Fibroblast of gingiva (primary cell): ENCODE data around the gene SIGLEC6.

Experiments used
- DNase-seq: peaks from one replicate; pipeline ENCODE4 v3.0.0-alpha.2; 2011; ENCODE audit warnings: low read depth

The SIGLEC6 gene

GRCh38 chr19:51548213-51548651 lies 16.8 kb upstream of the SIGLEC6 start:
- DNase-seq: no peak

DNA sequence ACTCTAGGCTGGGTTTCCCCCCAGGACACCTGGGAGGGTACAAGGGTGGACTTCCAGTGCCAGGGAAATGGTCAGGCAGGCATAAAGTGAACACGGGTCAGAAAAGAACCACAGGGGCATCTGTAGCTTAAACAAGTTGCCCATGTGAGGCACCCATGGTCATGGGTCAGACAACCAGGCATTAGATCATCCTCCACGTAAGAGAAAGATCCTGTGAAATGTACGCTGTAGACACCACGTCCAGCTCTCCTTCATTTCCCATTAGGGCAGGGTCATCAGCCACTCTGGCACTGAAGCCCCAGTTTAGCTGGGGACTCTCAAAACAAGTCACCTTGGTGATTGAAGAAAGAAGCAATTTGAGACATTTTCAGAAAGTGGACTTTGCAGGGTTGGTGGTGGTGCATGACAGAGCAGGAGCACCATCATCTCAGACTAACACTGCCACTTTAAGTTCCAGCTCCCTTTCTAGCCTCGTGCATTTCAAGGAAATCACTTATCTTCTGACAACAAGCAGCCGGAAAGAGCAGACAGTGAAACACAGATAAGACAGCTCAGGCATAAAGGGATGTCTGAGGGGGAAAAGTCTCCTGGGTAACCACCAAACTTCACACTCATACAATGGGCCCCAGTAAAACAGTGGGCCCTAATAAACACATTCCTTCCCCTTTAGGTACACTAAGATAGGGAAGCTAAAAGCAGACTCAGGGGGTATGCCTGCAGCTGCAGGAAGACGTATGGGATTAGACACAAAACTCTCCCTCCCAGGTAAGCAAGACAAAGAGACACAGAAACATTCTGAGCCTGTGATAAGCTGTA lies 16.1 kb upstream of the SIGLEC6 start:
- DNase-seq: no peak

DNA sequence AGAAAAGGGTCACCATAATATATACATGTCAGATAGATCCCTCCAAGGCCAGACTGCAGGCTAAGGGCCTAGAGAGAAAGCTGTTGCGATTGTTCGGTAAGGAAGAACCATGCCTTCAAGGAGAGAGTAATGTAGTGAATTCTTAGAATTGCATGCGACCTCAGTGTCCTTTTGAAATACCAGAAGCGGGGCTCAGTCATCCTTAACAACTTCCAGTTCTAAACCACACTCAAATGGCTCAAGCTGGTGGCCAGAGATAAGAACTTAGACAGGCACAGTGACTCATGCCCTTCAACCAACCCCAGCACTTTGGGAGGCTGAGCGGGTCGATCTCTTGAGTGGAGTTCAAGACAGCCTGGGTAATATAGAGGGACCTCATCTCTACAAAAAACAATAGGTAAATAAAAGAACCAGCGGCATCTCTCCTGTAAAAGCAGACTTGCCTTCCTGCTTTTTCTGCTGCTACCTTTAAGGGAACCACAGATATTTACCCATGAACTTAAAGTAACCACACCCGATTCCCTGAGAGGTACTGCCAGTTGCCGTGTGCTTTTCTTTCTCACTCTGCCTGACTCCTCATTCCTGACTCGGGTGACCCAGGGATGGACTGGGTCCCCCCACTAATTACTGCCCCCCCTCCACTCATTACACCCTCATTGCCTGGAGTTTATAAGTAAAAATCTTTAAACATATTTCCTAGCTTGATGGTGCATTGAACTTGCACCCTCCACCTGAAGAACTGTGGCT lies 15.4 kb upstream of the SIGLEC6 start:
- DNase-seq: no peak

- DNase-seq: no peak
Measured at GRCh38 chr19:51546107-51546649, 14.7 kb upstream of the SIGLEC6 start.

- DNase-seq: no peak
Measured at GRCh38 chr19:51544038-51544437, 12.6 kb upstream of the SIGLEC6 start.

DNA sequence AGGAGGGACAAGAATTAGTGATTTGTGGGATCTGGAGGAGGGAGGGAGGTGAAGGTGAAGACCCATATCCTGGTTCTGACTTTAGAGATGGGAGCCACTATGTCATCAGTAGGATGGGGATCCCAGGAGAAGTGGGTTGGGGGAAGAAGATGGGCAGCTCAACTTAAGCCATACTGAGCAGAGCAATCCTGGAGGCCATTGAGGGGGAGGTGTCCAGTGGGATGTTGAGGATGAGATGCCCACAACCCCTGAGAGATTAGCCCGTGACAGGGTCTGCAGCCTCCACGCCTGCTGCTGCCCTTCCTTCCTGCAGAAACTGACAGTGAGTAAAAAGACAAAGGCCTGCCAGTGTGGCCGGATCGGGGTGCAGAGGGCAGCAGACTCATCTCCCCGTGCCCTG lies 11.2 kb upstream of the SIGLEC6 start:
- DNase-seq: no peak

DNA sequence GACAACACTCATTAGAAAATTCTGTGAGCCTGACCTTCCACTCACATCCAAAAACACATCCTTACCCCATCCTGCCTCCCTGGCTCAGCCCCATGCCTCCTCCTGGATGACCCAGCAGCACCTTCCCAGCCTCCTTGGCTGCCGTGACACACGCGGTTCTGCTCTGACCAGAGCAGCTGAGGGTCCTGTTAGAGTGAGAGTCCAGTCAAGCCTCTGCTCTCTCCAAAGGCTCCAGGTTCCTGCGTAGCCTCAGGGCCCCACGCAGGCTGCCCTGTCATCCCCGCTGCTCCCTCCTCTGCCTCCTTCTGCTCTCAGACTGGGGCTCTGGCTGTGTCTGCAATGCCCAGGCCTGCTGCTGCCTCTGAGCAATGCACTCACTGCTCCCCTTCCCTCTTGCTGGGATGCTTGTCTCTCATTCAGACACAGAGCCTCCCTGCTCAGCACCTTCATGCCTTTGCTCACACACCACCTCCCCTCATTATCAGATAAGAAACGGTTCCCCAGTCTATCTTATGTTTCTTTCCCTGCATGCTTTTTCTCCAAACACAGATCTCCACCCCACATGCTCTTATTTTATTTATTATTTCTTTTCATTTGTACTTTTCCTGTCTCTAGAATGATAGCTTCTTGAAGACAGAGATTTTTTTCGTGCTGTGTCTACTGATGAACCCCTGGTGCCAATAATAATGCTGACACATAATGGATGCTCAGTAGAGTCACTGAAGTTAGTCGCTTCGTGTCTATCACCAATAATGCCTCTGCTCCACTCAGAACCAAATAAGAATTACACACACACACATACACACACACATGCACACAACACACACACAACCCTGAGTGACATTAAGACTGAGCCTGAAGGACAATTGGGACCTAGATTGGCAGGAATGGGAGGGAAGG lies 10.2 kb upstream of the SIGLEC6 start:
- no peak for DNase-seq

- DNase-seq: no peak
Measured at GRCh38 chr19:51539821-51540366, 8.4 kb upstream of the SIGLEC6 start.

DNA sequence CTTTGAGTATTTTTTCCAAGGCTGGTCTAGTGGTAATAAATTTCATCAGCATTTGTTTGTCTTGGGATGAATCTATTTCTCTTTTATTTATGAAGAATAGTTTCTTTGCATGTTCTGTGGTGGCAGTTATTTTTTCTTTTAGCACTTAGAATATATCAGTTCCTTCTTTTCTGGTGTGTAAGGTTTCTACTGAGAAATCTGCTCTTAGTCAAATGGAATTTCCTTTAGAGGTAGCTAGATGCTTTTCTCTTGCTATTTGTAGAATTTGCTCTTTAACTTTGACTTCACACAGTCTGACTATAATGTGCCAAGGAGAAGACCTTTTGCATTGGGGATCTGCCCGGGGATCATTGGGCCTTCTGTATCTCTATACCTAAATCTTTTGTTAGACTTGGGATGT lies 4.1 kb upstream of the SIGLEC6 start:
- DNase-seq: no peak

DNA sequence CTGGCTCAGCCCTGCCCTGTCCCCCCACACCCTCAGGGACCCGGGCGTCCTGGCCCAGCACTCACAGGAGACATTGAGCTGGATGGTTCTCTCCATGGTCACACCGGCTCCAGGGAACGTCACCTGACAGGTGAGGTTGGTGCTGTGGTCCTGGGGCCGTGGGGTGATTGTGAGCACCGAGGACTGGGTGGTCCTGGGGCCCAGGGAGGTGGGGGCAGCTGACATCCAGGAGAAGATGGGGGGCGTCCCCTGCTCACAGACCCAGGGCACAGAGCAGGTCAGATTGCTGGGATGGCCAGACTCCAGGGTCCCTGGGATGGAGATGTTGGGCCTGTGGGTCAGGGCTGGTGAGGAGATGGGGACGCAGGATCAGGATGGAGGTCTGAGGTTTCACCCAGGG lies 854 bp downstream of the SIGLEC6 start:
- no peak for DNase-seq

DNA sequence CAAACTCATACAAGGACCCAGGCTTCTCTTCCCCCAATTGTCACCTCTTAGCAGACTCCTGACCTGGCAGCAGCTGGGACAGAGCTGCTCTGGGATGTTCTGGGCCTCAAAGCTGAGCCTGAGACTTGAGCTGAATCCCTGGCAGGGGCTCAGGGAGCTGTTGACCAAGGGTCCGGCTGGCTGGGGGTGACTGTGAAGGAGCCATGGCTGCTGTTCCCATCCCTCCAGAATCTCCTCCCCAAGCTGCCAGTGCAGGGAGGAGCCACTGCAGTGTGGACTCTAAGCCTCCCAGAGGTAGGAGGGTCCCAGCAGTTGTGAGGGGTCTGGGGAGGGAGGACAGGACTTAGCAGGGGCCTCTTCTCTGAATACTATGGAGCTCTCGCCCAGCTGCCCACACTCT lies 2.2 kb downstream of the SIGLEC6 start:
- no peak for DNase-seq

DNA sequence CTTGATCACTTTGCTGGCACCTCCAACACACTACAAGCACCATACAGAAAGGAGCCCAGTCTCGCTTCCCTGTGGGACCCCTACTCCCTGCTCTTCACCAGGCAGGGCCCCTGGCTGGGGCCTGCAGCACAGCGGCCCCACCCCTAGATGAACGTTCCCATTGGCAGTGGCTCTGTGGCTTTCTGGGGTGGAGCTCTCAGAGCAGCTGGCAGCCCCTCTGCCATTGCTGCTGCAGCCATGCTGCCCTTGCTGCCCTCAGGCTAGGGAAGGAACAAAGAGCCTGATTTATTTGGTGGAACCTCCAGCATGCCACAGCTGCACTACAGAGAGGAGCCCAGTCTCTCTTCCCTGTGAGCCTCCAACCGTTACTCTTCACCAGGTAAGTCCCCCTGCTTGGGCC lies 5.8 kb downstream of the SIGLEC6 start:
- DNase-seq: no peak

GRCh38 chr19:51524666-51525264 lies 6.7 kb downstream of the SIGLEC6 start:
- no peak for DNase-seq

DNA sequence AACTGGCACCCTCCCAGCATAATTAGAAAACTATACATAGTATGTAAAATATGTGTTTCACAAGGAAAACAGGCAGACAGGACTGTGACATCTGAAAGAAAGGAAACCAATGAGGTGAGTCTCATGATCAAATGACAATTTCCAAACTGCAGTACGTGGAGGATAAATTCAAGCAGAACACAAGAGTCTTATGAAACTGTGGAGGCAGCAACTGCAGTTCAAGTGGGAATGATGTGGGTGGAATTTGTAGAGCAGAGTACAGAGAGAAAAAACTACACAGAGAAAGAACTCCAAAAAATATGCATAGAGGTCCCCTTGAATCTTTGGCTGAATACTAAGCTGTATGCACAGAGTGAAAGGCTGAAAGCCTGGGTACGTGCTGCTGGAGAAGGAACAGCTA lies 9.7 kb downstream of the SIGLEC6 start:
- no peak for DNase-seq

DNA sequence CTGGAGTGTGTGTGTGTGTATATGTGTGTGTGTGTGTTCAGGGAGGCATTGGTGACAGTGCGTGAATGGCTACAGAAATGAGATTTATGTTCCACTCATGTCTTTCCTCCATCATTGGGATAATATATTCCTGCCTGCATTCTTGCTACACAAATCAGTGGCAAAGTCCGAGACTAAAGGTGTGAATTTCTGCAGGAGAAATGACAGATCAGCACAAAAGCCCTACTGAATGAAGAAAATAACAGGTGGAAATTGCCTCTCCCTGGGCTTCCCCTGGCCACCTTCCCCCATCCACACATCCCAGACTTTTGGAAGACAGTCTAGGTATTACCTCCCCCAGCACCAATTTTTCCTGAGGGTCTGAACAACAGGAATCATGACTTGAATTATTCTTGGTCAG lies 10.1 kb downstream of the SIGLEC6 start:
- no peak for DNase-seq

DNA sequence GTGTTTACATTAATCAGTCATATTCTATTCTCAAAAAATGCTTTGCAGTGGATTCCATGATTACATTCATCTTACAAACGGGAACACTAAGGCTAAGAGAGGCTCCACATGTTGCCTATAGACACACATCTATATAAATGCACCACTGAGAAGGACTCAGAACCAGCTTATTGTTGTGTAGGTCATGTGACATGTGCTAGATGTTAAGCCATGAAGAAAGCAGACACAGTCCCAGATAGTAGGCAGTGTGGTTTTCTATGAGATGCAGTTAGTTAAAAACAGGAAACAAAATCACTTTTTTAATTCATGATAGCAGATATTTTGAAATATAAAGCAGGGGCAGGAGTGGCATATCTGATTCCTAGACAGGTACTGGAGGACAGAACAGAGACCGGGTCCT lies 10.7 kb downstream of the SIGLEC6 start:
- no peak for DNase-seq

DNA sequence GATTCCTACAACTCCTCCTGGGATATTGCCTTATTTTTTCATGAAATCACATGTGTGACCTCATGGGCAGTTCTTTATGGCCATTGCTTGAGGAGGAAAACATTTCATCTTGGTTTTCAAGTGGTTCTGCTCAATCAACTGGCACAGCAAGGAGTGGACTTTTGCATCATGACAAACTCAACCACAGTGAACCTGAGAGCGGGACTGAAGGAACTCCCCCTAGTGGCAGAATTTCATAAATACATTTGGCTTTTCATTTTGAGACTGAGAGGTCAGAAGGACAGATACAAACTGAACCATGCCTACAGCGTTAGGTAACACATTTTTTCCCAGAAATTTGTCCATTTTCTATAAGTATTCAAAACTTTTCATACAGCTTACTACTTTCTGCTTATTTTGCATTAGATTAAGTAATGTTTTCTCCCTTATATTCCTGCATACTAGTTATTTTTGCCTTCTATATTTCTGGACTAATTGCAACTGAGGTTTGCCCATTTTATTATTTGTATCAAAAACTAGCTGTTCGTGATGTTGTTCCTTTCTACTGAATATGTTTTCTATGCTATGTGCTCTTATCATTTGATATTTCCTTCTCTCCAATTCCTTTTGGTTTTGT lies 16.5 kb downstream of the SIGLEC6 start:
- DNase-seq: peak; percentile 33

DNA sequence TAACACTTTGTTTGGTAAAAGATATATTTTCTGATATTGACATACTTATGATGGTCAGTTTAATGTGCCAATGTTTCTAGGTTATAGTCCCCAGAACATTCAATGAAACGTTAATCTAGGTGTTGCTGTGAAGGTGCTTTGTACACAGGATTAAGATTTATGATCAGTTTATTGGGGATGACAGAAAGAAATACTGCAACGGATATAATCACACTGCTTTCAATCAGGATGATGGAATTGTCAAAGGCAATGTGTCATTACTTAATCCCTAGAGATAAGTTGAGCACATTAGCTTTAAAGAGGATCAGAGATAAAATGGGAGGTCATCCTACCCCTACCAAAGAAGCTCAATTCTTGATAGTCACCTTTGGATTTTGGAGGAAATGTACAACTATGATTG lies 17.5 kb downstream of the SIGLEC6 start:
- no peak for DNase-seq

DNA sequence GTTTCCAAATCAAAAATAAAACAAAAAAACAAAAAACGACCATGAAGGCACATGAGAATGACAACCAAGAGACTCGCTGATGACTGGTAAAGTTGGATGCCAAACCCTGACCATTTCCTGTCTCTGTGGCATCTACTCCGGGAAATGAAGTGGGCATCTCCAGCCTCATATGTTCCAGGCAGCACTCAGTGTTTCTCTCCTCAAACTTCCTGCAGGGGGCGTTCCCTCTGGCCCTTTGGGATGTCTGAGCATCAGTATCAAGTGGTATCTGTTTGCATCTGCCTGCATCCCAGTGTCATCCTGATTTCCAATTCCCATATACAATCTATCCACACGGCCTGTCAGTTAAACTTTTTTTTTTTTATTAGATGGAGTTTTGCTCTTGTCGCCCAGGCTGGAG lies 20.1 kb downstream of the SIGLEC6 start:
- DNase-seq: no peak

GRCh38 chr19:51509823-51510660 lies 21.4 kb downstream of the SIGLEC6 start:
- no peak for DNase-seq
